Hepatocyte (in vitro differentiated cells): ENCODE results near the gene IRF4.

Source experiments
- CTCF ChIP-seq: fragments of 200-600 bp; sonication (generic); IDR thresholded peaks from 2 replicates; pipeline ENCODE4 v1.5.1; 2016; ENCODE audit warnings: antibody characterized with exemption, mild to moderate bottlenecking; ENCODE audit not compliant: poor library complexity
- EZH2 ChIP-seq: fragments of 200-600 bp; sonication (generic); IDR thresholded peaks from 2 replicates; pipeline ENCODE4 v1.6.1; 2016; ENCODE audit warnings: antibody characterized with exemption, mild to moderate bottlenecking, borderline replicate concordance
- EZH2phosphoT487 ChIP-seq: fragments of 200-600 bp; sonication (generic); IDR thresholded peaks from one replicate; pipeline ENCODE4 v1.6.1; 2018; ENCODE audit warnings: antibody characterized with exemption, mild to moderate bottlenecking, low read depth, moderate library complexity; ENCODE audit not compliant: unreplicated experiment, severe bottlenecking

- TF ChIP-seq EZH2phosphoT487 (no peak), EZH2 (no peak), CTCF (no peak)
Observed at GRCh38 chr6:396126-396520, 4.6 kb downstream of the IRF4 start.
